ENCODE data around the gene TIMM22.

- TF ChIP-seq CTCF (conservative IDR thresholded peaks at IDR 0.05; ENCODE audit: low read depth, low read length) (no peak), EZH2phosphoT487 (IDR thresholded peaks at IDR 0.05; ENCODE audit: borderline replicate concordance, low read length) (no peak)
Measured at GRCh38 chr17:1011138-1011537, 14.2 kb downstream of the TIMM22 start.
